GM18858 (cell line): ENCODE data around the gene SNAP91.
"Not testable (repeated sequence)": the region's sequence is repeated elsewhere in the genome, so short reads cannot be mapped to it uniquely, and the experiment has no call there.

Experiments used
- ATAC-seq: cut with Tn5 transposase; IDR thresholded peaks from one replicate; pipeline ENCODE4 v1.9.1; 2021; ENCODE audit not compliant: unreplicated experiment

SNAP91 gene

GRCh38 chr6:83629908-83630307 is 79.0 kb downstream of the SNAP91 start:
- not testable (repeated sequence) for ATAC-seq

DNA sequence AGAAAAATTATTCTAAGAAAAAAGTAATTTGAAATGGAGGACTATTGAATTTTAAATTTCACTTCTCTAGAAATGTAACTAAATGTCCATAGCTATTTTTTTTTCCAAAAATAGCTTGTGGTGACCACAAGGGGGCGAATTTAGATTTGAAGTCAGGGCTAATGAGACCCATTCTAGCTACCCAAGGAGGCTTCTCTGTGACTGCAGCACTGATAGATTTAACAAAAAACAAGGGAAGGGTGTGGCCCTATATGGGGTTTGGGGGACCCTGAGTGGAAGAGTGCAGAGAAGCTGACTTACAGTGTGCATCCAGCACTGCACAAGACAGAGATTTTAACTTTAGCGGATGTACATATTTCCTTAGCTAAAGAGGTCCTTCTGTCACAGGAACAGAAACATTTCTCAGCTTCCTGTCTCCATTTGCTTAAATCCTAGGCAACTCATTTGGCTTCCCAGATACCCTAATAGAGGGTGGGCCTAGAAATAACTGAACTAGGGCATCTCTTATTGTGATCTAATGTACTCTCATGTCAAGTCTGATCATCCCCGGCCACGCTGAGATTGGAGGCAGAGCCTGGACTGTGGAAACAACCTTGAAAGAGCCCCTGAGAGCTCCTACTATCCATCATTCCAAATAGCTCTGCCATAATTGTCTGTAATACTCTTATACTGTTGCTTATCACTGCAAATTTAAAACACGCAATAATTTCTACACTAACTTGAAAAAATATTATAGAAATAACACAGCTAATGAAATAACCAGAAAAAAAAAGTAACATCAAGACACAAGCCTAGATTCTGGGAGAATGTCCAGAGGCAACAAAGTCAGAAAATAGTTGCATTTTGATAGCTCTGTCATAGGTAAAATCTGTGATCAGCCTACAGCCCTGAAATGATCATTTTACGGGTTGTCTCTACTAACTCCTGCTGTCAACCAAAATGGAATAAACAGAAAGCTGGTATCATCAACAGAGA is 93.6 kb downstream of the SNAP91 start:
- no peak for ATAC-seq

GRCh38 chr6:83613378-83613777 is 95.5 kb downstream of the SNAP91 start:
- ATAC-seq: no peak

DNA sequence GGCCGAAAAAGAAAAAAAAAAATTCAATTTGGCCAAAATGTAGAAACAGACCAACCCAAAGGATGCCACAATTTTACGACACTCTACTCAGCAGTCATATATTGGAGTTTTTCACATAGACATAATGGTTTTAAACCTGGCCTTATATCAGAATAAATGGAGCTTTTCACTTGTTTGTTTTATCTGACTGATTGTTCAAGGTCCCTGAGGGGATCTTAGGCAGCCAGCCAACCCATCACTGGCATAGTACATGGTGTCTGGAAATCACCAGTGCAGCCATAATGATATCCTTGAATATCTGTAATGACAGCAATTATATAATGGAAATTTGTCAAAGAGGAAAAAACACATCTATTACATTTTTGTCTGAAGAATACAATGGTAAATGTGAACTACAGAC is 99.7 kb downstream of the SNAP91 start:
- ATAC-seq: no peak

- no peak for ATAC-seq
Observed at GRCh38 chr6:83605517-83605916, 103.4 kb downstream of the SNAP91 start.

DNA sequence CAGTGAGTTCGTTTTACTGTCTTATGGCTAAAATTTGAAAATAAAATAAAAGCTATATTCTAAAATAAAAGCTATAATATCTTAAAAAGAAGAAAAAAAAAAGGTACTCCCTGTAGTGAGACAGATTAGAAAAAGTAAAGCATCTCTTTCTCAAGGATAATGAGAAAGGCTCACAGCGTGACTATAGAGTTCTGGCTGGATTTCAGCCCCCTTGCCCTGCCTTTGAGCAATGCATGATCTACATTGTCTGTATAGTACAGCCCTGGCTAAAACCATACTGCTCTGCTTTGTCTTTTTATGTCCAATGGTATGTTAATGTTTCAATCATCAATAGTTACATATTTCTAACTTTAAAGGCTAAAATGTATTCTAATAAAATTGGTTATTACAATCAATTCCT is 105.3 kb downstream of the SNAP91 start:
- no peak for ATAC-seq

- ATAC-seq: no peak
Observed at GRCh38 chr6:83601119-83601518, 107.8 kb downstream of the SNAP91 start.

- ATAC-seq: no peak
Observed at GRCh38 chr6:83600459-83600858, 108.4 kb downstream of the SNAP91 start.

- ATAC-seq: no peak
Observed at GRCh38 chr6:83597511-83597910, 111.4 kb downstream of the SNAP91 start.

DNA sequence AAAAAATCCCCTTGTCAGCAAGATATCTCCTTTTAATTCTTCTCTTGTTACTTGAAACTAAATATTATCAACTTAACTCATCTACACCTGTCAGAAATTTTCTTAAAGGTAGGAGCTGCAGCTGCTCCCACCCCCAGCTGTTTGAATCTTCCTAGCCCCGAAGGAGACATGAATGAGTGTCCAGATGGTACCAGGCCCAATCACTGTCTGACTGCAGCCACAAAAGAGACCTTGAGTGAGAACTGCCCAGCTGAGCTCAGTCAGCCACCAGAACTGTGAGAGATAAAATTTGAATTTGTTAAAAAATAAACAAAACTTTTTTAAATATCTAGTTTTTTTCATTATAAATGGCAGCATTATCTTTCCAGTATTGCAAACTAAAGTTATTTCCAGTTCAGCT is 111.8 kb downstream of the SNAP91 start:
- ATAC-seq: no peak

DNA sequence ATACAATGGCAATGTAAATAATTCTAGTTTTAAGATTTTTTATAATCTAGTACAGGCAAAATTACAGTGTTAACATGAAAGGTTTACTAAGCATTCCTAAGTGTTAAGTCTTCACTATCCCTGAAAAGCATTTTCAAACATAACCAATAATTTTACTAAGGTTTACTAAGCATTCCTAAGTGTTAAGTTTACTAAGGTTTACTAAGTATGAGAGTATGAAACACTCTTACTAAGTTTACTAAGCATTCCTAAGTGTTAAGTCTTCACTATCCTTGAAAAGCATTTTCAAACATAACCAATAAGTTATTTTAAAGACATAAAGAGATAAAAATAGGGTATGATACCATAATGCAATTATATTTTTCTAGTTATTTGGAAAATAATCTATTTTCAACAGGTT is 114.0 kb downstream of the SNAP91 start:
- ATAC-seq: no peak

DNA sequence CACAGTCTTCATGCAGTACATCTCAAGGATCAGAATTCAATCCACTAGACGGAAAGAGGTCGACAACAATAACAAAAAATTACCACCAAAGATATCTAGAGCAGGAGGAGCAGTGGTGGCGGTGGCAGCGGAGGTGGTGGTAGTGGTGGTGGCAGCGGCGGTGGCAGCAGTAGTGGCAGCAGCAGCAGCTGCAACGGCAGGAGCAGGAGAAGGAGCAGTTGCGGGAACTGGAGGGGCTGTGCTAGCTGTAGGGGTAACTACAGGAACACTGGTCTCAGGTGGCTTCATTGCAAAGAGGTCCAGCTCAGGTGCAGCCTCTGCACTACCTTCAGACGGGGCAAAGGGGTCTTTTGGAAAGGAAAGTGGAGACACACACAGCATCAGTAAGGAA is 115.5 kb downstream of the SNAP91 start:
- no peak for ATAC-seq

DNA sequence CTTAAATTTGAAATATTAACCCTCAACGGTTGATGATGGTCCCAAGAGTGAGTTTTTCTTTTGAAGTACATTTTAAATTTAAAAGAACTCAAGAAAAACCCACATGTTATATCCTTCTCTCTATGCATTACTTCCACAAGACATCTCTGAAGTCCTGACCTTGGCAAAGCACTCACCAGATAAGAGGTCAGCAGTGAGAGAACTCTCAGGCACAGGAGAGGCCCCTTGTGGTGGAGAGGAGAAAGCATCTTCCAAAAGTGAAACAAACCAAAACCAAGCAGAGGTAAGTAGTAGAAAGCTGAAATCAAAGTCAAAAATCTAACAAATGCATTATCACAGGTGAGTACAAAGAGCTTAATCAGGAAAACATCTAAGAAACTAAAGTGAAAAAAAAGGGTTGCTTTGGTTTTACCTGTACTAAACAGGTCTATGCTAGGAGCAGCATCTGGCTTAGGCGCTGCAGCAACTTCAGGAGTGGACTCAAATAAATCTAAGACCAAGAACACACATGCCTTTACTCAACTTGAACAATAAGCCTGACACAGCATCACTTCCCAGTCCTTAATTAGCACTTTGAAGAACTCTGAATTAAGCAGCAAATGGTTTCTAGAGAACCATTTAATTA is 116.0 kb downstream of the SNAP91 start:
- peak; percentile 93 for ATAC-seq

DNA sequence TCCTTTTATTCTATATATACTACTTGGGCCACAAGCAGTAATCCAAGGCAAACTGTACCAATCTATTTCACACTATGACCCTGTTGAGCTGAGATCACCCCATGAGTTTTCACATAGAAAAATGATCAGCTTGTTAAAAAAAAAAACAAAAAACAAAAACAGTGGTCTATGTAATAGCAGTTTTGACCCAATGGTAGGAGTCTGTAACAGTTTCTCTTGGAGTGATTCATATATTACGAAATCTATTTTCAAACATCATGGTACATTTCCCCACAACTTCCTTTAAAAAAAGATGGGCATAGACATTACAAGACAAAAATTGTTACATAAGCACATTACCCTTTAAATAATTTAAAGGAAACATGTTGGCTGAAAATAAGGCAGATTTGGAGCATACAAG is 118.5 kb downstream of the SNAP91 start:
- ATAC-seq: no peak

DNA sequence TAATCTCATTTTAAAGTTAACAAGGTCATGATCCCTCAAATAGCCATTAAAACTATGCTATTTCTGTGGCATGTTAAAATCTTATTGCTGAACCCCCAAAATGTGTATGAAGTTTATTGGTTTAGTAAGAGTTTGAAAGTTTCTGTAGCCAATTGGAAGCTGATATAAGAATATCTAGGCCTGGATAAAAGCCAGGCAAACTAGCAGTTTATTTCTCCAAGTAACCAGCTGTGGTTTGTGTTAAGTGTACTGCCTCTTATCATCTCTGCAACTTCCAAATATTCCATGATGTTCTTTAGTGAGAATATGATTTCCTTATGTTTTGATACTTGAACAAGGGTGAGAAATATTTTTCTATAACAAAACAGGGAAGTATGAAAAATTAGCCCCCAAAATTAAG is 119.8 kb downstream of the SNAP91 start:
- ATAC-seq: no peak

- ATAC-seq: no peak
Observed at GRCh38 chr6:83578057-83578456, 130.8 kb downstream of the SNAP91 start.

DNA sequence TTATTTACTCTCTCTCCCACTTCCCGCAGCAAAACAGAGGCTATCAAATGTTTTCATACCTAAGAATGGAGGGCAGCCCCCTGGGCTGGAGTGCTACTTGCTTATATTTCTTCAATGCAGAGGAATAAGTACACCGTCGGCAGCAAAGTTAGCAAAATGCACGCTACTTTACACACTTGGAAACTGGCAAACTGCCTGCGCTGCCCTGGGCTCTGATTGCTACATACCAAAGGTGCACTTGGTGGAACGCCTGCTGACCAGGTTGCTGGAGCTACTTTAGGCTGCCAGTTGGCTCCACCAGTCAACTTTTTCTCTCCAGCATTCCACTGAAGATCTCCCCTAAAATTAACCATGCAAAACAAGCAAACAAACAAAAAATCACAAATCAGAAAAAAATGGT is 134.1 kb downstream of the SNAP91 start:
- ATAC-seq: no peak

DNA sequence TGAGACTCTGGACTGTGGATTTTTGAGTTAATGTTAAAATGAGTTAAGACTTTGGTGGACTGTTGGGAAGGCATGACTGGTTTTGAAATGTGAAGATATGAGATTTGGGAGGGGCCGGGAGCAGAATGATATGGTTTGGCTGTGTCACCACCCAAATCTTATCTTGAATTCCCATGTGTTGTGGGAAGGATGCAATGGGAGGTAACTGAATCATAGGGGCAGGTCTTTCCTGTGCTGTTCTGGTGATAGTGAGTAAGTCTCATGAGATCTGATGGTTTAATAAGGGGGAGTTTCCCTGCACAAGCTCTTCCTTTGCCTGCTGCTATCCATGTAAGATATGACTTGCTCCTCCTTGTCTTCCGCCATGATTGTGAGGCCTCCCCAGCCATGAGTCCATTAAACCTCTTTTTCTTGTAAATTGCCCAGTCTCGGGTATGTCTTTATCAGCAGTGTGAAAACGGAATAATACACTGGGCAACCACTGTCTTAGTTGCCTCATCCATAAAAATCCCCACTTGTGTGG is 137.2 kb downstream of the SNAP91 start:
- not testable (repeated sequence) for ATAC-seq

DNA sequence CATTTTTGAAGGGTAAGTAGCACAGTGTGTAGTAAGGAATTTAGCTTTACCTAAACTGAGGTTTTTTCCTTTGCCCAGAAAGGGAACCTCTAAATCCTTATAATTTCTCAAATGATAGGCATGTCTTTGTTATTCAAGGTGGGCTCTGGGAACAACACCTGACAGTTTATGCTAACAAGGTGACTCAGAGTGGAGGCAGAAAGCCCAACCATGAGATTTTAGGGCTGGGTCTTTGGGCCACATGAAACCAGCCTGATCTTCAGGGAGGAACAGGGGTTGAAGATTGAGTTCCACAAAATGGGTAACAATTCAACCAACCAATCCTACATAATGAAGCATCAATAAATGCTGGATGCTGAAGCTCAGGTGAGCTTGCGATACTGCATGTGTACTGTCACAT is 149.9 kb downstream of the SNAP91 start:
- no peak for ATAC-seq

GRCh38 chr6:83556871-83557270 is 152.0 kb downstream of the SNAP91 start:
- ATAC-seq: no peak

DNA sequence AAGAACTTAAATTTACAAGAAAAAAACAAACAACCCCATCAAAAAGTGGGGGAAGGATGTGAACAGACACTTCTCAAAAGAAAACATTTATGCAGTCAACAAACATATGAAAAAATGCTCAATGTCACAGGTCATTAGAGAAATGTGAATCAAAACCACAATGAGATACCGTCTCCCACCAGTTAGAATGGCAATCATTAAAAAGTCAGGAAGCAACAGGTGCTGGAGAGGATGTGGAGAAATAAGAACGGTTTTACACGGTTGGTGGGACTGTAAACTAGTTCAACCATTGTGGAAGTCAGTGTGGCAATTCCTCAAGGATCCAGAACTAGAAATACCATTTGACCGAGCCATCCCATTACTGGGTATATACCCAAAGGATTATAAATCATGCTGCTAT is 157.2 kb downstream of the SNAP91 start:
- not testable (repeated sequence) for ATAC-seq

GRCh38 chr6:83550482-83550881 is 158.4 kb downstream of the SNAP91 start:
- not testable (repeated sequence) for ATAC-seq
